HS-5 (cell line): ENCODE data around the gene ABL2.
"Not testable (repeated sequence)": the region's sequence is repeated elsewhere in the genome, so short reads cannot be mapped to it uniquely, and the experiment has no call there.

Source experiments
- DNase-seq: peaks from one replicate; pipeline ENCODE4 v3.0.0-alpha.2; 2012; ENCODE audit warnings: low read depth

ABL2 gene

DNA sequence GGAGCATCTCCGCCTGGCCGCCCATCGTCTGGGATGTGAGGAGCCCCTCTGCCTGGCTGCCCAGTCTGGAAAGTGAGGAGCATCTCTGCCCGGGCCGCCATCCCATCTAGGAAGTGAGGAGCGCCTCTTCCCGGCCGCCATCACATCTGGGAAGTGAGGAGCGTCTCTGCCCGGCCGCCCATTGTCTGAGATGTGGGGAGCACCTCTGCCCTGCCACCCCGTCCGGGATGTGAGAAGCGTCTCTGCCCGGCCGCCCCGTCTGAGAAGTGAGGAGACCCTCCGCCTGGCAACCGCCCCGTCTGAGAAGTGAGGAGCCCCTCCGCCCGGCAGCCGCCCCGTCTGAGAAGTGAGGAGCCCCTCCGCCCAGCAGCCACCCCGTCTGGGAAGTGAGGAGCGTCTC is 94.3 kb downstream of the ABL2 start:
- DNase-seq: not testable (repeated sequence)

DNA sequence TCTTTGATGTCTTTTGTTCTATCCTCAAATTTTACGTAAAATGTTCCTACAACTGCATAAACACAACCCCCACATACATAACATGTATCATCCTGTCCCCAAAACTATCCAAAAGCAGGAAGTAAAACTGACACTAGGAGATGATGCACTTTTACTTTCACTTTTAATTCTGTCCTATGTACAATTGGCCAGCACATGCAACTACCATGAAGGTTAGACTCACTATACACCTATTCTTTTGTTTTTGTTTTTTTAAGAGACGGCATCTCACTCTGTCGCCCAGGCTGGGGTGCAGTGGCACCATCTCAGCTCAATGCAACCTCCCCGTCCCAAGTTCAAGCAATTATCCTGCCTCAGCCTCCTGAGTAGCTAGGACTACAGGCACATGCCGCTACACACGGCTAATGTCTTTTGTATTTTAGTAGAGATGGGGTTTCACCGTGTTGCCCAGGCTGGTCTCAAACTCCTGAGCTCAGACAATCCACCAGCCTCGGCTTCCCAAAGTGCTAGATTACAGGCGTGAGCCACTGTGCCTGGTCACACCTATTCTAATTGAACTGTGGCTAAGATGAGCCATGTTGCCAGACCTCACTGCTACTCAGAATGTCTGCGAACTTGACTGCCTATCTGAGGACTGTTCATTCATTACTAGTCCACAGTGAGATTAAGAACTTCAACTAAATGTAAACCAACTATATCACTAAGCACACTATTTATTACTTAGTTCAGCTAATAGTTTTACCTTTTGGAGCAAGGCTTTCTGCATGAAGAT is 99.6 kb downstream of the ABL2 start:
- DNase-seq: no peak

DNA sequence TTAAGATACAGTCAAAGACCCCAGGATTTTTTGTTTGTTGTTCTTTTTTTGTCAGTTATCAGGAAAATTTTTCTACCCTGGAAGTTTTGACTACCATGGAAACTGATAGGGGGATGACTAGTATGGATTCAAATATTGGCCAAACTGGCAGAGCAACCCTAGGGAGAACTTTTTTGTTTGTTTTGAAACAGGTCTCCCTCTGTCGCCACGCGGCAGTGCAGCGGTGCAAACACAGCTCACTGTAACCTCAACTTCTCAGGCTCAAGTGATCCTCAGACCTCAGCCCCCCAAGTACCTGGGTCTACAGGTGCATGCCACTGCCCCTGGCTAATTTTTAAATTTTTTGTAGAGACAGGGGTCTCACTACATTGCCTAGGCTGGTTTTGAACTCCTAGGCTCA is 101.0 kb downstream of the ABL2 start:
- DNase-seq: no peak

DNA sequence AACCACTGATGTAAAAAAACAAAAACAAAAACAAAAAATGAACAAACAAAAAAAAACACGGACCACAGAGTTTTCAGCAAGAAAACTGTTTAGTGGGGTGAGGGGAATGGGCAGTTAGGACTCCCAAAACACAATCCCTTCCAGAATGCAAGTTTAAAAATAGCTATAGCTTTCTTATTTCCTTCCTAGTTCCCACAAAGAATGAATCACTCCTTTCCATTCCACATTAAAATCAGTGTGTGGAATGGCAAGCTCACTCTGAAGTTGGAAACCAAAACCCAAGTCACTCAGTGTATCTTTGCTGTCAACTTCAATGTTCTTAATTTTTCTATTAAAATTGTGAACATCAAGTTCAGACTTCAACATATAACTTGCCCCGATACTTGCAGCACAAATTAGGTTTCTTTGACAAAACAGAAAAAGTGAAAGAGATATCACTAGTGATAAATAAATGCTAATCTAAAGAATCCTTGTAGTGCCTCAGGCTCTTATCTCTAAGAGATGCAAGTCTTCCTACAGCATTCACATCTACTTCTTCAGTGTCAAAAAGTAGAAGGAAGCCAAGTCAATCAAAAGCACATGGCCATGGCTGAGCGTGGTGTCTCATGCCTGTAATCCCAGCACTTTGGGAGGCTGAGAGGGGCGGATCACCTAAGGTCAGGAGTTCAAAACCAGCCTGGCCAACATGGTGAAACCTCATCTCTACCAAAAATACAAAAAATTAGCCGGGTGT is 102.1 kb downstream of the ABL2 start:
- no peak for DNase-seq

DNA sequence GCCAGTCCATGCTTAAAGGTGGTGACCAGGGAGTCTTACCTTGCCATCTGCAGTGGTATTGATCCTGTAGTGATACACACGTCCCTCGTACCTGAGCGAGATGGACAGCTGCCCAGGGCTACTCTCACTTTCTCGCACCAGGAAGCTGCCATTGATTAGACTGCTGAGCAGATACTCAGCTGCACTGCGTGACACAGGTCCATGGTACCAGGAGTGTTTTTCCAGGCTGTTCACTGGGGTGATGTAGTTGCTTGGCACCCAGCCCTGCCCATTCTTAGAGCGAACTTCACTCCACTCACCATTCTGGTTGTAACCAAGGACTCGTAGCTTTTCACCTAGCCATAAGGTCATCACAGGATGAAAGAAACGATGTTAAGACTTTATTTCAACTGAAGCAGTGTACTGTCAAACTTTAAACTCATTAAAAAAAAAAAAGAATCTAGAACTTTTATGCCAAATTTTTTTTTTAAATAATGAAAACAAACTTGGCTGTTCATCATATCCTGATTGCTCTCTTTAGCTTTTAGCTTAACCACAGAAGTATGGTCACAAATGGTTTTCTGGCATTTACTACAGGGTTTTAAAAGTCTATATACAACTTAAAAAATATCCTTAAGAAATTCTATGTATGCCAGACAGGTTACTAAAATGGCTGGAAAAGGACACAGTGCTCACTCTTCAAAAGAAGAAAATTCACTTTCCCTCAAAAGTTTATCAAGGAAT is 103.0 kb downstream of the ABL2 start:
- DNase-seq: no peak

DNA sequence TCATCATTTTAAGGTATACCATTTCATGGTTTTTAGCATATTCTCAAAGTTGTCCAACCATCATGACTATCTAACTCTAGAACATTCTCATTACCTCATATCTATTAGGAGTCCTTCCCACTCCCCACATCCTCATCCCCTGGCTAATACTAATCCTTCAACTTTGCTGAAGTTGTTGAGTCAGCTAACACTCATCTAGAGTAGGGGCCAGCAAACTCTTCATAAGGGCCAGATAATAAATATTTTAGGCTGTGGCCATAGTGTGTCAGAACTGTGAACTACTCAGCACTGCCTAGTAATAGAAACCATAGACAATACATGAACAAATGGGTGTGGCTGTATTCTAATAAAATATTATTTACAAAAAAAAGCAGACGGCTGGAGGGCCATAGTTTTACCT is 104.6 kb downstream of the ABL2 start:
- DNase-seq: no peak

DNA sequence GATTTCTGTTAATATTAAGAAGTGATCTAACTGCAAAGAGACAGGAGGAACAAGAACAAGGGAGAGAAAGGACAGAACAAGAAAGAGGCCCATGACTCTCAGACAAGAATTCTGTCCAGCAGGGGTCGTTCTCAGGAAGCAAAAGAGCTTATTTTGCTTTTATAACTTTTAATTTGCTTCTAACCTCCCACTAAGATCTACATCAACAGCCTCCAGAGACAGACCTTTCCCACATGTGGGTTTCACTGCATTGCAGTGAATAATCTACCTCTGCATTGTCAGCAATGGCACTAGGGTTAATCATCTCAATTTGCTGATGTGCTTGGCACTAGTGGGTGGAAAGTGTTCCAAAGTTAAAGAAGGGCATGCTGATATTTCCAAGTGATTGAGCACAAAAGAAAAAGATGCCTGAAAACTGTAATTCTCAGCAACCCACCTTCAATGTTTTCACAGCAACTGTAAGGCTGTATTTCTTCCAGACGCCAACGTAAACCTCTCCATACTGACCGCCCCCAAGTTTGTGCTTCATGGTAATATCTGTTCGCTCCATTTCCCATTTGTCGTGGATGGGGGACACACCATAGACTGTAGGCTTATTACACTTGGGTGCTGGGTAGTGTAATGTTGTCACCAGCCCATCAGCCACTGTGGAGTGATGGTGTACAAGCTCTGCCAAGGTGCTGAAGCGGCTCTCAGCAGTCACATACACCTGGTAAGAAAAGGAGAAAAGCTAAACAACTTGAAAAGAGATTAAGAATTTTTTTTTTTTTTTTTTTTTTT is 108.1 kb downstream of the ABL2 start:
- no peak for DNase-seq

DNA sequence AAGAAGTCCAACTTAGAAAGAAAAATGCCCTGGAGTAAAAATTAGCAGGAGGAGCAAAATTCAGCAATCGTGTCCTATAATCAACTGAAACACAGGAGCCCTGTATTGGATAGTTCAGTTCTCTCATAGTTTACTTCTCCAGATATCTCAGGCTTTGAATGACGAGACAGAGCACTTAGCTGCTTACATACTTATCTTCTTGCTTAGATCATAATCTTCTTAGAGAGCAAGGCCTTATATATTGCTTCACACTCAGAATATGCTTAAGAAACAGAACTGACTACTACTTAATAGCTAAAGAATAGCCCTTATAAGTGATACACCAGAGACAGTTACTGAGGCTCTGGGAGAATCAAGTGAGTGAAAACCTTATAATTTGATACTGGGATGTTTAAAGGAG is 108.7 kb downstream of the ABL2 start:
- no peak for DNase-seq

DNA sequence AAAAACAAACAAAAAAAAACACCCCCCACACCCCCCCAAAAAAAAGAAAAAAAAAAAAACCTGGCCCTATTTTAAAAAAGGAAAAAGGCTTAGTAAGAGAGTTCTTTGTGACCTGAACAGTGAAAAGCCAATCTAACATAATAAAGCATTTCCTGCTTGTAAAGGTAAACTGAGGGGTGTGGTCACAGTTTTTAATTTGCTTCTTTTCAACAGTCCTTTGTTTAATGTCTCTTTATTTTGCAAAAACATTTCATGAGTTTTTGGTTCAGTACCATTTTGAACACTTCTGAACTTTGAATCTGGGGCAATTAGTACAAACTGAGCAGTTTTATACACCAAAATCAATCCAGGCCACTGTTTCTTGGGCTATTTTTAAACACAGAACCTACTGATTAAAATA is 110.0 kb downstream of the ABL2 start:
- DNase-seq: no peak

DNA sequence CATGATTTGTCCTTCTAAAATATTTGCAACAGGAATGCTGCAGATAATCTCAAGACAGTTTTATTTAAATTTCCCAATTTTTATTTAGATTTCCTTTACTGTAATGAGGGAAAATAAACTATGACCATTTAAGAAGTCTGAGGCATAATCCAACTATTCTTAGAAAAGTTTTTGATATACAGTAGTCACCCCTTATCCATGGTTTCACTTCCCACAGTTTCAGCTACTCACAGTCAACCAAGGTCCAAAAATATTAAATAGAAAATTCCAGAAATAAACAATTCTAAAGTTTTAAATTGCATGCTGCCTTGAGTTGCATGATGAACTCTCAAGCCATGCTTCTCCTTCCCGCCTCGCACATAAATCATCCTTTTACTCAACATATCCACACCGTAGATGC is 114.3 kb downstream of the ABL2 start:
- no peak for DNase-seq

DNA sequence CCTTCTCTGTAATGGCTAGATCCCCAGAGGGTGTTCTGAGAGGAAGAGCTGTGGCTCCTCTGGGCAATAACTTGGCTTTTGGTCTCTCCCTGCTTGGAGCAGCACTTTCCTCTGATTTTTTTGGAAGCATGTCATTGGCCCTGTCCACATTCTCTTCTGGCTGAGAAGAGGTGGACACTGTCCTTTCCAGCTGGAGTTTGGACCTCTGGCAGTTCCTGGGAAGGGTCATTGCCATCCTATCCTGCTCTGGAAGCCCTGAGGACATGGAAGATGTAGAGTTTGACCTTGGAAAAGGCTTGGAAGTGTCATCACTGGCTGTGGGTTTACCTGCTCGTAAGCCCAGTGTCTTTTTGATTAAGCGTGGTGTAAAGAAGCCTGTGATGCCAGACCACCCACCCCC is 120.8 kb downstream of the ABL2 start:
- DNase-seq: no peak

DNA sequence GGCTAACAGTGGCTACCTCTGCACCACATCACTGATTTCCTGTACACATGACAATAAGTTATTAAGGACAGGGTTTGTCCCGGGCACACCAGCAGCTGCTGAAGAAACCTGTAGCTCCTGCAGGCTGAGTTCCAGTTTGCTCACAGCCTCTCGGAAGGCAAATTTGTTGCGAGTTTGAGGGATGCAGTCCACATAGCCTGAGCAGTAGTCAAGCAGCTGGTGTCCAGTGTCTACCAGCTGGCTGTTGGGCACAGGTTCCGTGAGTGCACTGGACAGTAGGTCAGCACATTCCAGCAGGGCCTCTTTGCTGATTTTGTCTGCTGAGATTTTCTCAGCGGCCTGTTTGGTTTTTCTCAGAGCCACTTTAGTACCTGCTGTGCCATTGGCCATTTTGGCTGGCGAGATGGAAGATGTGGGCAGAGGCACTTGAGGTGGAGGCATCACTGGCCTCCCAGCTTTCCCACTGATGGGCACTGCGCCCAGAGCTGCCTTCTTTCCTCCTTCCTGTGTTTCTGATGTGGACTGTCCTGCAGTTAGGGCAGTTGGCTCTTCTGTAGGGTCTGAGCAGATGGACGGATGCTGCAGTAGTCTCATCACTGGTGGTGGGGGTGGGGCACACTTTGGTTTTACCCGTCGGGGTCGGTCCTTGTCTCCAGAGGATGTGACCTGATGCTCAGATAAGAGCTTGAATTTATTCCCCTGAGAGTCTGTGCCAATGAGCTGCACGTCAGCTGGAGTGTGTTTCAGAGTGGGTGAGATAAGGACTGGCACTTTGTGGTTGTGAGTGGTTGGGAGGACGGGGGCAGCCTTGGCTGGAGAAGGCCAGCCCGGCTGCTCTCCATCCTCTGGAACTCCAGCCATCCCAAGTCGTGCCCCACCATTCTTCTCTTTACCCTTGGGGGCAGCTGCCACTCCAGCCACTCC is 121.5 kb downstream of the ABL2 start:
- no peak for DNase-seq

DNA sequence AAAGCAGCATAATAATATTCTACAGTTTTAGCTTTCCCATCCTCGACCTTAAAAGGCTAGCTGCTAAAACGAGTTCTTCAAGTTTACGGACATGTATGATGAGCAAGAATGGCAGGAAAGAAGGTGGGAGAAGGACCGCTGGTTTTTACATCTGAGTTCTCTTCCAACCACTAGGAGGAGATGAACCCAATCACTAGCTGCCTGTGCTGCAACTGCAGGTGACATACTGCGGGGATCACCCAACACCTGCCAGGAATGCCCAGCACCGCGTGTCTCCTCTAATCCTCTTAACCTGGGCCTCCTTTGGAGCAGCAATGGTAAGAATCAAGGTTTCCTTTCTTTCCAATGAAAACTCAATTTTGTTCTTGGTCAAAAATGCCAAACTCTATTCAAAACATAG is 124.1 kb downstream of the ABL2 start:
- no peak for DNase-seq

DNA sequence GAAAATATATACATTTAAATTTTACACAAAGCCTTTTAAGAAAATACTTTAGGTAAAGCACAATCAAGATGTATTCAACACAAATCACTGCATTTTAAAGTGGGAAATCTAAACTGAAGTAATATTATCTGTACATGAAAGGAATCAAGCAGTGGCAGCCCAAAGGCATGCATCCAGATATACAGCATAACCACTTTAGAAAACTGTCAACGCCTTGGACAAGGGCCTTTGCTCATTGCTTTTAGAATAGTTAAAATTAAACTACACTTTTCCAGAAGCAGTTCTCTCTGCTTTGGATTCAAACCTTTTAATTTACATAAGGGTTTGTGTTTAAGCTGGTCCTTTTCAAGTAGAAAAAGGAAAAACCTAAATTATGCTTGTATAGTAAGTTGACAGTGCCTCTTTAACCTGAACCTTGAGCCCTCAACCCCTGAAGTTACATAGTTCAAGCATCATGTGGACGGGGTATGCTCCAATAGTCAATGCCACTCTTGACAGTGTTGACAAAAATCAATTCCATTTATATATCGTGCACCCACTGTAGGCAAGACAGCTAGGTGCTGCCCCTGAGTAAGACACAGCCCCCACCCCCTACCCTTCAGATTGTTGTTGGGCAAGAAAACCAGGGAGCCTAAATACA is 124.7 kb downstream of the ABL2 start:
- no peak for DNase-seq

DNA sequence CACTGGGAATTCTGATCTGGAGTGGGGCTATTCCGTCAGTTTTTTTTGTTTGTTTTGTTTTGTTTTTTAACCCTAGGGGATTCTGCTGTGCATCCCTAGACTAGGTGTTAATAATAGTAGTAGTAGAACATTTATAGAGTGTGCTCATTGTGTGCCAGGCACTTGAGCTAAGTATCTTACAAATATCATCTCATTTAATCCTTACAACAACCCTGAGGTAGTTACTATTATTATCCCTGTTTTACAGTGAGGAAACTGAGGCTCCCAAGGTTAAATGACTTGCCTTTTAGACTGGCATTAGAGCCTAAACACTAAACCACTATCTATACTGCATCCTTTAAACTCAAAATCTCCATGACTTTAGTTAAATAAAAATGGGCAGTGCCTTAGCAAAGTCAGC is 125.5 kb downstream of the ABL2 start:
- DNase-seq: no peak

DNA sequence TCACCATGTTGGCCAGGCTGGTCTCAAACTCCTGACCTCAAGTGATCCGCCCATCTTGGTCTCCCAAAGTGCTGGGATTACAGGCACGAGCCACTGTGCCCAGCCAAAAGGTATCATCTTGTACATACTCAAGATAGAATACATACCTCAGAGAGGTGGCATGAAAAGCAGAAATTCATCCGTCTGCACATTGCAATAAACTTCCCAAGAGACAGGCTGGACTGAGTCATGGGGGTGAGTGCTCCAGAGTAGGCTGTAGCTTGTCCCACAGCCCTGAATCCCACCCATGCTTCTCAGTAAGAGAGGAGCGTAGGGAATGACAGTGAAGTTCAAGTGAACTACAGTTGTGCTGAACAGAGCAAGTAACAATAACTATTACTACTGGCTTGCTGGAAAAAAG is 127.9 kb downstream of the ABL2 start:
- no peak for DNase-seq

DNA sequence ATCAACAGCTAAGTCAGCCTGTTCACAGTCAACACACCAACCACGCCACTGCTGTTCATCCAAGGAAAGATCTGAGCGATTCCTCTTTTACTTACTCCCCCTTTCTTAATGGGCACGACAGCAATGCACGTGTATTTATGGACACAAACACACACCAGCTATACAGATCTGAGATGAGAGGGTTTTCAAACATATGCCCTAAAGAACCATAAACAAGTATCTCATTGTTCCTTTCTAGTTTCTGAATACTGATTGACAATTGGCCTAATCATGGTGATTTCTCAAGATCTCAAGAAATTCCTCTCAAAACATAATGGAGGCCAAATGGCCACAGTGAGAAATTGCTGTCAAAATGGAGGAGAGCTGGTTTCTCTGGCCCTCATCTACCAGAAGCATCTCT is 129.6 kb downstream of the ABL2 start:
- no peak for DNase-seq

DNA sequence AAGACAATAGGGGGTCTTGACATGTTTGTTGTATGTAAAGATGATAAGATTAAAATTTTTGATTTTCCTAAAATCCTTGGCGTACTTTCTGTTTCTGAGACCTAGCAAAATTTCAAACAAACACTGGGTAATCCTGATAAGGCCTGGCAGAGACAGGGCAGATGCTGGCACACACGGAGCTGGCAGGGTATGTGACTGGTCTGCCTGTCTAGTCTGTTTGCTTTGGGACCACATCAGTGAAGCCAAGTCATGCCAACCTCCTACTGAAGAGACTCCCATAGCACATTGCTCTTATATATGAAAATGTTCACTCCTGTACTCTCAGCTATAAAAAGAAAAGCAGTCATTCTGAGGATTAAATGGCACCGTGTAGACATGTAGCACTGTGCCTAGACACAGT is 133.6 kb downstream of the ABL2 start:
- DNase-seq: no peak

DNA sequence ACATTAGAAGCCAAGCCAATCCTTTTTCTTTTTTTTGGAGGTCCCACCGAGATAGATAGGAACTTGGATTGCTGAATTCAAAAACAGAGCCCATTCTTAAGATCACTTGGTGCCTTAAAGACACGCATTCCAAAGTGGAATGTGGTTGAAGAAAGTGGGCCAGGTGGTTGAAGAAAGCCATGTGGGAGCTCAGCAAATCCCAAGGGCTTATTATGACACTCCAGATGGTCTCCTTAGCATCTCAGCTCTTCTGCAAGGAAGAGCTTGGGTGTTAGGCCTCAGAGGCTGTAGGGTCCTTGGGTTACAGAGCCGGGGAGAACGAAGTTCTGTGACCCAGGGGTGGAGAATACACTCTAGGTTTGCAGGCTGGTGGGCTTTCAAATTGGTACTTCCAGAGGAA is 134.1 kb downstream of the ABL2 start:
- DNase-seq: no peak

DNA sequence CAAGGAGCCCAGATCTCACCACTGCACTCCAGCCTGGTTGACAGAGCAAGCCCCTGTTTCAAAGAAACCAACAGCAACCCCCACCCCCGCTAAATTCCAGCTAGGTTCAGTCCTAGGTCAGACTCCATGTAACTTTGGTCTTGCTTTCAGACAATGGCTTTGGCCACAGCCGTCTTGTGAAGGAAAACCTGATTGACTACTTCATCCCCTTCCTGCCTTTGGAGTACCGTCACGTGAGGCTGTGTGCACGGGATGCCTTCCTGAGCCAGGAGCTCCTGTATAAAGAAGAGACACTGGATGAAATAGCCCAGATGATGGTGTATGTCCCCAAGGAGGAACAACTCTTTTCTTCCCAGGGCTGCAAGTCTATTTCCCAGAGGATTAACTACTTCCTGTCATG is 134.7 kb downstream of the ABL2 start:
- no peak for DNase-seq
